Raji (cell line): ENCODE measurements around the gene RTL3.

ENCODE experiments used
- POLR2A ChIP-seq: IDR thresholded peaks from 2 replicates; pipeline ENCODE4 v1.6.1; 2011; ENCODE audit warnings: low read depth, low read length, control low read depth; ENCODE audit not compliant: insufficient read depth

RTL3 gene

GRCh38 chrX:78658845-78659744, at the start of gene RTL3:
TSS of gene RTL3 (minus strand) at chrX:78659328. CDS start at chrX:78658420, 908 bp downstream.
- TF ChIP-seq POLR2A: no peak

- TF ChIP-seq POLR2A: no peak
These were observed 49.7 kb upstream of the RTL3 start for GRCh38 chrX:78708816-78709215.

- no peak for TF ChIP-seq POLR2A
These were observed 49.1 kb upstream of the RTL3 start for GRCh38 chrX:78708262-78708661.

- TF ChIP-seq POLR2A: no peak
These were observed 46.9 kb upstream of the RTL3 start for GRCh38 chrX:78706071-78706470.

- TF ChIP-seq POLR2A: no peak
These were observed 34.4 kb upstream of the RTL3 start for GRCh38 chrX:78693536-78693935.

- TF ChIP-seq POLR2A: no peak
These were observed 33.9 kb upstream of the RTL3 start for GRCh38 chrX:78693012-78693411.

GRCh38 chrX:78687586-78687985, 28.5 kb upstream of the RTL3 start:
- no peak for TF ChIP-seq POLR2A

GRCh38 chrX:78673246-78673645, 14.1 kb upstream of the RTL3 start:
- TF ChIP-seq POLR2A: no peak

- no peak for TF ChIP-seq POLR2A
These were observed 6.2 kb upstream of the RTL3 start for GRCh38 chrX:78665342-78665741.

GRCh38 chrX:78661836-78662235, 2.7 kb upstream of the RTL3 start:
- no peak for TF ChIP-seq POLR2A

- no peak for TF ChIP-seq POLR2A
These were observed 827 bp upstream of the RTL3 start for GRCh38 chrX:78659955-78660354.

- no peak for TF ChIP-seq POLR2A
These were observed 714 bp downstream of the RTL3 start for GRCh38 chrX:78658414-78658813.

GRCh38 chrX:78655642-78656041, 3.5 kb downstream of the RTL3 start:
- TF ChIP-seq POLR2A: no peak

GRCh38 chrX:78653118-78653822, 5.9 kb downstream of the RTL3 start:
- no peak for TF ChIP-seq POLR2A

- TF ChIP-seq POLR2A: no peak
These were observed 8.2 kb downstream of the RTL3 start for GRCh38 chrX:78650906-78651437.

GRCh38 chrX:78643874-78644273, 15.3 kb downstream of the RTL3 start:
- TF ChIP-seq POLR2A: no peak

- no peak for TF ChIP-seq POLR2A
These were observed 16.0 kb downstream of the RTL3 start for GRCh38 chrX:78643096-78643495.
